ENCODE measurements around the gene CTNNA3. TPM values are rescaled to one million over a fixed set of nuclear protein-coding genes. Genes with fewer than 3 reads are reported as not detected.

Gene CTNNA3
- total and polyA plus RNA-seq, 4 donors = 0.16 to 2.4 (median 1.4) TPM

- no peak for DNase-seq (ENCODE audit: low spot score)
- H3K27ac ChIP-seq (ENCODE audit: low read depth in 1 of 2, low read length in 2 of 2) = no peak overlapping the region
- H3K4me1 ChIP-seq (ENCODE audit: control insufficient read depth in 4 of 4, insufficient read depth in 4 of 4, low read length in 3 of 4) = no peaks in the 10 kb centered on the region
- H3K4me3 ChIP-seq (ENCODE audit: low read depth in 1 of 3, low read length in 3 of 3) = no peak overlapping the region
- no peaks in the 10 kb centered on the region for H3K27me3 ChIP-seq (ENCODE audit: control insufficient read depth in 4 of 4, insufficient read depth in 4 of 4, low read length in 3 of 4)
- H3K9me3 ChIP-seq (ENCODE audit: control insufficient read depth in 4 of 4, low read length in 3 of 4) = no peaks in the 10 kb centered on the region
- 95% methylated on average over 22 of the region's 22 CpGs for WGBS
- H3K9ac ChIP-seq (ENCODE audit: low read depth in 1 of 2, low read length in 2 of 2) = no peak overlapping the region
- TF ChIP-seq HNF4G (IDR thresholded peaks at IDR 0.05) (no peak), FOXA1 (IDR thresholded peaks at IDR 0.05) (no peak), JUND (IDR thresholded peaks at IDR 0.05) (no peak), EGR1 (IDR thresholded peaks at IDR 0.05; ENCODE audit: low read depth in 2 of 2) (no peak), RXRA (IDR thresholded peaks at IDR 0.05) (no peak), MAX (IDR thresholded peaks at IDR 0.05) (no peak), RAD21 (IDR thresholded peaks at IDR 0.05) (no peak), HNF4A (conservative IDR thresholded peaks at IDR 0.05) (no peak)
- TF ChIP-seq, protein P1, sequence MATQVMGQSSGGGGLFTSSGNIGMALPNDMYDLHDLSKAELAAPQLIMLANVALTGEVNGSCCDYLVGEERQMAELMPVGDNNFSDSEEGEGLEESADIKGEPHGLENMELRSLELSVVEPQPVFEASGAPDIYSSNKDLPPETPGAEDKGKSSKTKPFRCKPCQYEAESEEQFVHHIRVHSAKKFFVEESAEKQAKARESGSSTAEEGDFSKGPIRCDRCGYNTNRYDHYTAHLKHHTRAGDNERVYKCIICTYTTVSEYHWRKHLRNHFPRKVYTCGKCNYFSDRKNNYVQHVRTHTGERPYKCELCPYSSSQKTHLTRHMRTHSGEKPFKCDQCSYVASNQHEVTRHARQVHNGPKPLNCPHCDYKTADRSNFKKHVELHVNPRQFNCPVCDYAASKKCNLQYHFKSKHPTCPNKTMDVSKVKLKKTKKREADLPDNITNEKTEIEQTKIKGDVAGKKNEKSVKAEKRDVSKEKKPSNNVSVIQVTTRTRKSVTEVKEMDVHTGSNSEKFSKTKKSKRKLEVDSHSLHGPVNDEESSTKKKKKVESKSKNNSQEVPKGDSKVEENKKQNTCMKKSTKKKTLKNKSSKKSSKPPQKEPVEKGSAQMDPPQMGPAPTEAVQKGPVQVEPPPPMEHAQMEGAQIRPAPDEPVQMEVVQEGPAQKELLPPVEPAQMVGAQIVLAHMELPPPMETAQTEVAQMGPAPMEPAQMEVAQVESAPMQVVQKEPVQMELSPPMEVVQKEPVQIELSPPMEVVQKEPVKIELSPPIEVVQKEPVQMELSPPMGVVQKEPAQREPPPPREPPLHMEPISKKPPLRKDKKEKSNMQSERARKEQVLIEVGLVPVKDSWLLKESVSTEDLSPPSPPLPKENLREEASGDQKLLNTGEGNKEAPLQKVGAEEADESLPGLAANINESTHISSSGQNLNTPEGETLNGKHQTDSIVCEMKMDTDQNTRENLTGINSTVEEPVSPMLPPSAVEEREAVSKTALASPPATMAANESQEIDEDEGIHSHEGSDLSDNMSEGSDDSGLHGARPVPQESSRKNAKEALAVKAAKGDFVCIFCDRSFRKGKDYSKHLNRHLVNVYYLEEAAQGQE (IDR thresholded peaks at IDR 0.05) = no peak
- TF ChIP-seq, protein P2, sequence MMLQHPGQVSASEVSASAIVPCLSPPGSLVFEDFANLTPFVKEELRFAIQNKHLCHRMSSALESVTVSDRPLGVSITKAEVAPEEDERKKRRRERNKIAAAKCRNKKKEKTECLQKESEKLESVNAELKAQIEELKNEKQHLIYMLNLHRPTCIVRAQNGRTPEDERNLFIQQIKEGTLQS (IDR thresholded peaks at IDR 0.05) = no peak
- H3K36me3 ChIP-seq (ENCODE audit: control insufficient read depth in 4 of 4, insufficient read depth in 3 of 4, low read depth in 1 of 4, low read length in 3 of 4) = no peaks in the 10 kb centered on the region
Observed at GRCh38 chr10:67045404-67045803, 650.6 kb downstream of the CTNNA3 start.

DNA sequence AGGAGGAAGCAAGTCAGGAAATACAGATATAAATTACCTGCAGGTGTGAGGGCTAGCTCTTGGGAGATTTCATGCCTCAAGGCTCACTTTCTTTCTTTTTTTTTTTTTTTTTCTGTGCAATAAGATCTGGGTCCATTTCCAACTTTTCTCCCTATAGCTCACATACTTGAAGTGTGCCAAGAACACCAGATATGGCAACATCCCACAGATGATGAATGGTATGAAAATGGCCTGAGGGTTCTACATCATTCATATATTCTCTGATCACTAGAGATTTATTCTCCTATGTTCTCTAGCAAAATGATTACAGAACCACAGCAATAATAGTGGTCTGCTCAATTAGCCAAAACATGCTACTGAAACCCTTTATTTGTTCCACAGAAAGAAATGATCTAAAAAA, 653.0 kb downstream of the CTNNA3 start:
- H3K4me3 ChIP-seq (ENCODE audit: low read depth in 1 of 3, low read length in 3 of 3) = no peak overlapping the region
- H3K9me3 ChIP-seq (ENCODE audit: control insufficient read depth in 4 of 4, low read length in 3 of 4) = no peaks in the 10 kb centered on the region
- no peak for DNase-seq (ENCODE audit: low spot score)
- H3K36me3 ChIP-seq (ENCODE audit: control insufficient read depth in 4 of 4, insufficient read depth in 3 of 4, low read depth in 1 of 4, low read length in 3 of 4) = no peaks in the 10 kb centered on the region
- no peaks in the 10 kb centered on the region for H3K27me3 ChIP-seq (ENCODE audit: control insufficient read depth in 4 of 4, insufficient read depth in 4 of 4, low read length in 3 of 4)
- no peak overlapping the region for H3K27ac ChIP-seq (ENCODE audit: low read depth in 1 of 2, low read length in 2 of 2)
- TF ChIP-seq GABPA (IDR thresholded peaks at IDR 0.05 in 1 of 2, conservative IDR thresholded peaks at IDR 0.05 in 1 of 2) (no peak), NR2F2 (IDR thresholded peaks at IDR 0.05) (no peak), CTCF (IDR thresholded peaks at IDR 0.05; ENCODE audit: low read depth, low read length, missing input control) (no peak), RXRA (IDR thresholded peaks at IDR 0.05) (no peak)
- H3K9ac ChIP-seq (ENCODE audit: low read depth in 1 of 2, low read length in 2 of 2) = no peak overlapping the region
- H3K4me1 ChIP-seq (ENCODE audit: control insufficient read depth in 4 of 4, insufficient read depth in 4 of 4, low read length in 3 of 4) = no peaks in the 10 kb centered on the region

DNA sequence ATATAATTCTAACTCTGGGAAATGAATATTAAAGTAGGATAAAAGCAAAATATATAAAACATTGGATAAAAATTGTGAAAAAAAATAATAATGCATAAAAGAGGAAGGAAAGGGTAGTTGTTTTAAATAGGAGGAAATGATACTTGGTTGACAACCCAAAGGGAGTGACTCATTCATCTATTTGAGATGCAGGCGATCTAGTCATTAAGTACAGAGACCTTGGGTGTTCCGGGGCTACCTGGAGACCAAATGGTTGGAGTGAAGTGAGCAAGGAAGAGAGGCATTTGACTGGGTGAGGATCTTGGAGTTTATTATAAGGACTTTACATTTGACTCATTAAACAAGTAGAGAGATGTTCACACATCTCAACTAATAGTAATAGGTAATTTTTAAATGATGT, 659.2 kb downstream of the CTNNA3 start:
- Histone ChIP-seq H3K9me3 (ENCODE audit: control insufficient read depth in 4 of 4, low read length in 3 of 4) (no peaks in the 10 kb centered on the region), H3K27me3 (ENCODE audit: control insufficient read depth in 4 of 4, insufficient read depth in 4 of 4, low read length in 3 of 4) (no peaks in the 10 kb centered on the region), H3K27ac (ENCODE audit: low read depth in 1 of 2, low read length in 2 of 2) (no peak overlapping the region), H3K4me1 (ENCODE audit: control insufficient read depth in 4 of 4, insufficient read depth in 4 of 4, low read length in 3 of 4) (no peaks in the 10 kb centered on the region), H3K9ac (ENCODE audit: low read depth in 1 of 2, low read length in 2 of 2) (no peak overlapping the region), H3K36me3 (ENCODE audit: control insufficient read depth in 4 of 4, insufficient read depth in 3 of 4, low read depth in 1 of 4, low read length in 3 of 4) (no peaks in the 10 kb centered on the region), H3K4me3 (ENCODE audit: low read depth in 1 of 3, low read length in 3 of 3) (no peak overlapping the region)
- WGBS = 62% methylated on average over 2 of the region's 2 CpGs
- no peak for TF ChIP-seq FOXA2 (IDR thresholded peaks at IDR 0.05)
- TF ChIP-seq JUND (IDR thresholded peaks at IDR 0.05) = no peak
- TF ChIP-seq CTCF (IDR thresholded peaks at IDR 0.05; ENCODE audit: low read depth, low read length, missing input control) = no peak
- no peak for TF ChIP-seq HNF4G (IDR thresholded peaks at IDR 0.05)
- no peak for TF ChIP-seq ZBTB33 (IDR thresholded peaks at IDR 0.05)
- DNase-seq (ENCODE audit: low spot score) = no peak
